SK-N-SH (cell line): ENCODE results near the gene MYMK. TPM values are rescaled to one million over a fixed set of nuclear protein-coding genes. Genes with fewer than 3 reads are reported as not detected.

Experiments used
- CTCF ChIA-PET: fragments of 300-600, 350-600 bp; formaldehyde crosslinking; extraction: SDS; loops from one replicate; lab custom pipeline; 2021; lab: Yijun Ruan, JAX
- POLR2A ChIA-PET: fragments of 350-600 bp; sonication (Branson Sonifier 250); formaldehyde crosslinking; extraction: SDS; loops from one replicate; lab custom pipeline; 2020; ENCODE audit warnings: antibody characterized with exemption, inconsistent platforms; lab: Yijun Ruan, JAX
- DNase-seq: peaks from one replicate; pipeline ENCODE4 v3.0.0; 2012
- H2AFZ ChIP-seq: fragments of 200-600 bp; sonication (generic); 2 replicates; pipeline ENCODE4 v1.8.1; 2016; ENCODE audit warnings: antibody characterized with exemption, mild to moderate bottlenecking, low read depth
- H3F3A ChIP-seq: fragments of 200-600 bp; sonication (generic); replicated peaks from 2 replicates; pipeline ENCODE3; 2016; ENCODE audit warnings: antibody characterized with exemption, mild to moderate bottlenecking; ENCODE audit not compliant: insufficient read depth
- H3K27ac ChIP-seq, 2 experiments: fragments of 200-500 bp in 1 of 2; fragments of 200-600 bp in 1 of 2; sonication (Bioruptor generic) in 1 of 2; sonication (generic), shearing (Covaris generic) in 1 of 2; 2 replicates each; pipeline versions ENCODE4 v1.5.1 to v1.6.1; 2014 to 2016; ENCODE audit warnings: low read depth in 2 of 2, inconsistent platforms in 1 of 2, low read length in 1 of 2, mild to moderate bottlenecking in 1 of 2, mixed read lengths in 1 of 2
- H3K27me3 ChIP-seq: fragments of 200-600 bp; sonication (generic), shearing (Covaris generic); 2 replicates; pipeline ENCODE4 v1.6.1; 2016; ENCODE audit warnings: mixed run types; ENCODE audit not compliant: insufficient read depth
- H3K36me3 ChIP-seq, 2 experiments: fragments of 200-500 bp in 1 of 2; fragments of 200-600 bp in 1 of 2; sonication (Bioruptor generic) in 1 of 2; sonication (generic) in 1 of 2; replicated peaks in 1 of 2; 2 replicates each; pipeline versions ENCODE3 to v1.5.1; 2014 to 2016; ENCODE audit warnings: low read length in 1 of 2, mild to moderate bottlenecking in 1 of 2; ENCODE audit not compliant: insufficient read depth in 2 of 2, control insufficient read depth in 1 of 2
- H3K4me1 ChIP-seq, 2 experiments: fragments of 200-500 bp in 1 of 2; fragments of 200-600 bp in 1 of 2; sonication (Bioruptor generic) in 1 of 2; sonication (generic), shearing (Covaris generic) in 1 of 2; 2 replicates each; pipeline versions ENCODE4 v1.5.1 to v1.6.1; 2014 to 2016; ENCODE audit warnings: low read depth in 1 of 2, low read length in 1 of 2, mixed run types in 1 of 2; ENCODE audit not compliant: insufficient read depth in 2 of 2, control insufficient read depth in 1 of 2
- H3K4me2 ChIP-seq: fragments of 200-600 bp; sonication (generic), shearing (Covaris generic); 2 replicates; pipeline ENCODE4 v1.6.1; 2017; ENCODE audit warnings: mixed run types
- H3K4me3 ChIP-seq, 2 experiments: fragments of 200-500 bp in 1 of 2; fragments of 200-600 bp in 1 of 2; sonication (Bioruptor generic) in 1 of 2; sonication (generic), shearing (Covaris generic) in 1 of 2; 2 replicates each; pipeline versions ENCODE4 v1.5.1 to v1.8.1; 2014 to 2016; ENCODE audit warnings: low read depth in 2 of 2, inconsistent platforms in 1 of 2, low read length in 1 of 2, mild to moderate bottlenecking in 1 of 2, mixed read lengths in 1 of 2, moderate library complexity in 1 of 2
- H3K79me2 ChIP-seq: fragments of 200-600 bp; sonication (generic); 2 replicates; pipeline ENCODE4 v1.8.1; 2017; ENCODE audit warnings: mild to moderate bottlenecking; ENCODE audit not compliant: insufficient read depth
- H3K9ac ChIP-seq: fragments of 200-600 bp; sonication (generic); 2 replicates; pipeline ENCODE4 v1.6.1; 2017; ENCODE audit warnings: mixed run types
- H3K9me2 ChIP-seq: fragments of 200-600 bp; sonication (generic); 2 replicates; pipeline ENCODE4 v1.6.1; 2017; ENCODE audit warnings: mixed run types
- H3K9me3 ChIP-seq: fragments of 200-600 bp; sonication (generic); 2 replicates; pipeline ENCODE4 v1.6.1; 2017; ENCODE audit warnings: mixed run types, mild to moderate bottlenecking, moderate library complexity
- H4K20me1 ChIP-seq: fragments of 200-600 bp; sonication (generic); 2 replicates; pipeline ENCODE4 v1.6.1; 2017; ENCODE audit warnings: mild to moderate bottlenecking, mixed run types; ENCODE audit not compliant: insufficient read depth
- CHD2 ChIP-seq: fragments of 150-350 bp; IDR thresholded peaks from 2 replicates; pipeline ENCODE4 v1.6.1; 2018; ENCODE audit warnings: low read length; ENCODE audit not compliant: partially characterized antibody
- EP300 ChIP-seq, 2 experiments: IDR thresholded peaks; 2 replicates each; pipeline versions ENCODE4 v1.4.0 to v1.6.1; 2012; ENCODE audit warnings: borderline replicate concordance in 1 of 2, low read depth in 1 of 2, low read length in 1 of 2
- FOXJ3 ChIP-seq: sonication (generic); formaldehyde crosslinking; IDR thresholded peaks from 2 replicates; pipeline ENCODE4 v1.5.1; 2020; ENCODE audit warnings: mild to moderate bottlenecking, missing genetic modification reagents
- FOXM1 ChIP-seq: IDR thresholded peaks from 2 replicates; pipeline ENCODE4 v1.4.0; 2012; ENCODE audit warnings: low read depth, mild to moderate bottlenecking
- GABPA ChIP-seq: IDR thresholded peaks from 2 replicates; pipeline ENCODE4 v1.4.0; 2012; ENCODE audit warnings: low read depth, mild to moderate bottlenecking
- IRF3 ChIP-seq: fragments of 150-350 bp; IDR thresholded peaks from 2 replicates; pipeline ENCODE4 v1.6.1; 2016; ENCODE audit warnings: mild to moderate bottlenecking, low read depth, low read length
- JUND ChIP-seq: IDR thresholded peaks from 2 replicates; pipeline ENCODE4 v1.4.0; 2012
- MXI1 ChIP-seq: IDR thresholded peaks from 2 replicates; pipeline ENCODE4 v1.6.1; 2012; ENCODE audit warnings: mild to moderate bottlenecking, low read depth, low read length, improper control_type of control experiment
- NFIC ChIP-seq: IDR thresholded peaks from 2 replicates; pipeline ENCODE4 v1.4.0; 2012; ENCODE audit warnings: borderline replicate concordance
- NRF1 ChIP-seq: IDR thresholded peaks from 2 replicates; pipeline ENCODE4 v1.6.1; 2012; ENCODE audit warnings: low read depth, mild to moderate bottlenecking, low read length
- POLR2AphosphoS5 ChIP-seq: IDR thresholded peaks from 2 replicates; pipeline ENCODE4 v1.6.1; 2012; ENCODE audit warnings: low read depth, low read length
- RAD21 ChIP-seq: IDR thresholded peaks from 2 replicates; pipeline ENCODE4 v1.6.1; 2012; ENCODE audit warnings: mild to moderate bottlenecking, low read length
- RXRA ChIP-seq: IDR thresholded peaks from 2 replicates; pipeline ENCODE4 v1.4.0; 2012; ENCODE audit warnings: low read depth, mild to moderate bottlenecking, borderline replicate concordance
- SMC3 ChIP-seq: IDR thresholded peaks from 2 replicates; pipeline ENCODE4 v1.6.1; 2012; ENCODE audit warnings: low read depth, low read length, improper control_type of control experiment
- TAF1 ChIP-seq: IDR thresholded peaks from 2 replicates; pipeline ENCODE4 v1.6.1; 2012; ENCODE audit warnings: low read depth, mild to moderate bottlenecking, low read length, moderate library complexity, borderline replicate concordance
- TCF12 ChIP-seq: IDR thresholded peaks from 2 replicates; pipeline ENCODE4 v1.4.0; 2012
- TEAD4 ChIP-seq: IDR thresholded peaks from 2 replicates; pipeline ENCODE4 v1.4.0; 2012; ENCODE audit warnings: mild to moderate bottlenecking, borderline replicate concordance; ENCODE audit not compliant: insufficient read depth
- USF2 ChIP-seq: fragments of 150-350 bp; IDR thresholded peaks from 2 replicates; pipeline ENCODE4 v1.6.1; 2017; ENCODE audit warnings: antibody characterized with exemption, low read length, low read depth, borderline replicate concordance
- YY1 ChIP-seq: IDR thresholded peaks from 2 replicates; pipeline ENCODE4 v1.4.0; 2012; ENCODE audit warnings: low read depth, mild to moderate bottlenecking
- ZBTB33 ChIP-seq: IDR thresholded peaks from 2 replicates; pipeline ENCODE4 v1.4.0; 2012; ENCODE audit warnings: low read depth, borderline replicate concordance
- WGBS: methylation state at CpG from one replicate; pipeline ENCODE4 v1.1.6; 2017; ENCODE audit warnings: low lambda C conversion rate; 5-methylcytosine and 5-hydroxymethylcytosine counted together
- polyA plus RNA-seq, 3 experiments: library from polyadenylated mRNA; depleted of rRNA; stranded (reverse); fragments of >200 nt; gene quantifications; 2 replicates each; pipeline ENCODE4 v1.2.3, GENCODE V29; 2012
- TF ChIP-seq, protein P1 (sequence below): IDR thresholded peaks from 2 replicates; pipeline ENCODE4; 2012

The MYMK gene
- polyA plus RNA-seq, 1 of the 3 experiments (the other 2 are of a cell fraction): not detected

DNA sequence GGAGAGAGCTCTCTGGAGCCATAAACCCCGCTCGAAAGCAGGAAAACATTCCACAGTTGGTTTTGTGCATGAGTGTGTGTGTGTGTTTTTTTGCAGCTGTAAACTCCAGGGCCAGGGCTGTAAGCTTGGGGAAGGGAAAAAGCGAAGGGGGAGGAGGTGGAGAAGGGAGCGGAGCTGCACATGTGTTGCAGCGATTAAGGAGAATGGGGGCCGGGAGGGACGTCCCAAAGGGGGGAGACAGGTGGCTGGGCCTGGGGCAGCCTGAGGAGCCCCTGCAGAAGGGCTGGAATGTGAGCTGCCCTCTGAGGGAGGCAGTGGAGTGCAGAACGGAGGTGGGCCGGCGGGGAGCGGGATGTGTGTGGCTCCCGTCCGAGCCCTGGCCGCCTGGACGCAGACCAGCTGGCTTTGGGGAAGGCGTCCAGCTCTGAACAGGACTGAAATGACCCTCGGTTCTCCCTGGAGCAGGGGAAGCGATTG is 2.7 kb upstream of the MYMK start:
- no peak overlapping the region for H3K4me2 ChIP-seq
- TF ChIP-seq JUND (no peak), ZBTB33 (no peak)
- H3K27me3 ChIP-seq: no peaks in the 10 kb centered on the region
- H3K9ac ChIP-seq: no peak overlapping the region
- no peaks in the 10 kb centered on the region for H4K20me1 ChIP-seq
- H3K79me2 ChIP-seq: no peaks in the 10 kb centered on the region
- no peaks in the 10 kb centered on the region for H3K9me2 ChIP-seq
- CTCF ChIA-PET: interaction anchor here (0.7 to 1.7 kb wide), 5 partner anchors 41 to 189 kb away, joined by 3 to 5 read pairs (median 3); no protein-coding TSS in a partner anchor
- POLR2A ChIA-PET: interaction anchor here (0.8 to 10.7 kb wide), 8 partner anchors 13 to 189 kb away, joined by 3 to 150 read pairs (median 4); partner anchors contain the start of gene DBH
- peaks cover 9 to 81% of the 10 kb centered on the region in 2 experiments; a peak in 3 of 4 replicates for H3K4me1 ChIP-seq
- no peaks in the 10 kb centered on the region for H3K9me3 ChIP-seq
- no peak overlapping the region for H2AFZ ChIP-seq
- 67% methylated on average over 15 of the region's 18 CpGs for WGBS
- no peak overlapping the region for H3K4me3 ChIP-seq
- no peaks in the 10 kb centered on the region for H3K36me3 ChIP-seq
- DNase-seq: peak; percentile 71
- H3K27ac ChIP-seq: peak overlapping the region in 1 of 2 experiments; percentile 100; a peak in 2 of 4 replicates
- H3F3A ChIP-seq: no peaks in the 10 kb centered on the region

- Histone ChIP-seq H3K27ac (peak overlapping the region in 1 of 2 experiments; percentile 100; a peak in 2 of 4 replicates), H3K79me2 (no peaks in the 10 kb centered on the region), H3K4me3 (no peak overlapping the region), H3K27me3 (no peaks in the 10 kb centered on the region), H3K4me2 (no peak overlapping the region), H3K9ac (no peak overlapping the region), H3K9me3 (no peaks in the 10 kb centered on the region), H2AFZ (no peak overlapping the region), H3F3A (no peaks in the 10 kb centered on the region), H3K4me1 (peaks cover 9 to 81% of the 10 kb centered on the region in 2 experiments; a peak in 3 of 4 replicates), H4K20me1 (no peaks in the 10 kb centered on the region), H3K9me2 (no peaks in the 10 kb centered on the region), H3K36me3 (no peaks in the 10 kb centered on the region)
- no peak for TF ChIP-seq CHD2
- TF ChIP-seq NFIC: no peak
- no peak for TF ChIP-seq FOXM1
- no peak for TF ChIP-seq TEAD4
- TF ChIP-seq TAF1: no peak
- TF ChIP-seq TCF12: no peak
- no peak for TF ChIP-seq JUND
- TF ChIP-seq RXRA: no peak
- TF ChIP-seq IRF3: no peak
- no peak for TF ChIP-seq YY1
- TF ChIP-seq, protein P1, sequence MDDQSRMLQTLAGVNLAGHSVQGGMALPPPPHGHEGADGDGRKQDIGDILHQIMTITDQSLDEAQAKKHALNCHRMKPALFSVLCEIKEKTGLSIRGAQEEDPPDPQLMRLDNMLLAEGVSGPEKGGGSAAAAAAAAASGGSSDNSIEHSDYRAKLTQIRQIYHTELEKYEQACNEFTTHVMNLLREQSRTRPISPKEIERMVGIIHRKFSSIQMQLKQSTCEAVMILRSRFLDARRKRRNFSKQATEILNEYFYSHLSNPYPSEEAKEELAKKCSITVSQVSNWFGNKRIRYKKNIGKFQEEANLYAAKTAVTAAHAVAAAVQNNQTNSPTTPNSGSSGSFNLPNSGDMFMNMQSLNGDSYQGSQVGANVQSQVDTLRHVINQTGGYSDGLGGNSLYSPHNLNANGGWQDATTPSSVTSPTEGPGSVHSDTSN: no peak
- no peak for TF ChIP-seq SMC3
- no peak for TF ChIP-seq POLR2AphosphoS5
- TF ChIP-seq USF2: no peak
- TF ChIP-seq MXI1: no peak
- no peak for TF ChIP-seq GABPA
- no peak for TF ChIP-seq FOXJ3 (CRISPR knock-in tag)
- TF ChIP-seq EP300 (IDR thresholded peaks at IDR 0.05; ENCODE audit: borderline replicate concordance in 1 of 2, low read depth in 1 of 2, low read length in 1 of 2): no peak
- TF ChIP-seq NRF1: no peak
- TF ChIP-seq RAD21: no peak
- 76% methylated on average over 18 of the region's 21 CpGs for WGBS
- ChIA-PET CTCF (interaction anchor here (1.4 to 1.7 kb wide), 2 partner anchors 40 to 189 kb away, joined by 5 read pairs; no protein-coding TSS in a partner anchor), POLR2A (interaction anchor here (0.8 to 10.7 kb wide), 5 partner anchors 12 to 138 kb away, joined by 3 to 150 read pairs (median 4); partner anchors contain the start of gene DBH)
- DNase-seq: no peak
Measured at GRCh38 chr9:133526721-133527321, 2.1 kb upstream of the MYMK start.
